ENCODE results near the gene MRPL20. TPM values are rescaled to one million over a fixed set of nuclear protein-coding genes. Genes with fewer than 3 reads are reported as not detected.

MRPL20 gene
- total and polyA plus RNA-seq, 2 donors (not counting 1 experiment from before 2014, with no cell fraction given), result 81.7 to 150 TPM

DNA sequence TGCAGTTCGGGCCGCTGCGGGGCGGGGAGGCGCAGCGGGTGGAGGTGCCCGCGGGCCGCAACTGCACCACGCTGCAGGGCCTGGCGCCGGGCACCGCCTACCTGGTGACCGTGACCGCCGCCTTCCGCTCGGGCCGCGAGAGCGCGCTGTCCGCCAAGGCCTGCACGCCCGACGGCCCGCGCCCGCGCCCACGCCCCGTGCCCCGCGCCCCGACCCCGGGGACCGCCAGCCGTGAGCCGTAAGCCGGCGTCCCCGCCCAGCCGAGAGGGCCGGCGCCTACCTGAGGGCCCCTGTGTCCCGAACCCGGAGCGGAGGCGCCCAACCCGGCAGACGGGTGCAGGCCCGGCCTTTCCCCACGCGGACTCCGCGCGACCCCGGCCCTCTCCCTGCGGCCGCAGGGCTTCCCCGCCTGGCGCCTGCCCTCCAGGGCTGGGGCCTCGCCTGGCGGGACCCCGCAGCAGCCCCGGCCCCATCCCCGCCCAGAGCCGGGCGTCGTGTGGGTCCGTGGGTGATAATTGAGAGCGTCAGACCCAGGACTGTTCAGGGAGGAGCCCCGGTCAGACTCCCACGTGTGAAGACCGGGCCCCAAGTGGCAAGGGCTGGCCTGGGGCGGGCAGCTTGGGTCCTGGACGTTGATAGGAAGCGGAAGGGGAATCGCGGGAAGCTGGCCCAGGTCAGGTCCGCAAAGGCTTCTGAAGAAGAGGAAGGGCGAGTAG, 32.6 kb upstream of the MRPL20 start:
- Histone ChIP-seq H3K4me3 (replicated peaks in 1 of 4; ENCODE audit: control extremely low read depth in 1 of 4, insufficient read depth in 1 of 4, low read depth in 3 of 4, low read length in 4 of 4) (no peak overlapping the region), H3K4me1 (ENCODE audit: control insufficient read depth, extremely low read depth, insufficient read depth, low read length) (peaks cover 4% of the 10 kb centered on the region), H3K9ac (ENCODE audit: insufficient read depth, low read length) (no peak overlapping the region)

GRCh38 chr1:1438531-1439381, 31.7 kb upstream of the MRPL20 start:
- H3K79me2 ChIP-seq (ENCODE audit: control insufficient read depth, insufficient read depth, low read length), result no peaks in the 10 kb centered on the region
- no peak overlapping the region for H3K4me2 ChIP-seq (ENCODE audit: extremely low read depth, insufficient read depth, low read length)
- TF ChIP-seq EZH2 (IDR thresholded peaks at IDR 0.05; ENCODE audit: low read length, missing control alignments), result no peak
- TF ChIP-seq, protein P1, sequence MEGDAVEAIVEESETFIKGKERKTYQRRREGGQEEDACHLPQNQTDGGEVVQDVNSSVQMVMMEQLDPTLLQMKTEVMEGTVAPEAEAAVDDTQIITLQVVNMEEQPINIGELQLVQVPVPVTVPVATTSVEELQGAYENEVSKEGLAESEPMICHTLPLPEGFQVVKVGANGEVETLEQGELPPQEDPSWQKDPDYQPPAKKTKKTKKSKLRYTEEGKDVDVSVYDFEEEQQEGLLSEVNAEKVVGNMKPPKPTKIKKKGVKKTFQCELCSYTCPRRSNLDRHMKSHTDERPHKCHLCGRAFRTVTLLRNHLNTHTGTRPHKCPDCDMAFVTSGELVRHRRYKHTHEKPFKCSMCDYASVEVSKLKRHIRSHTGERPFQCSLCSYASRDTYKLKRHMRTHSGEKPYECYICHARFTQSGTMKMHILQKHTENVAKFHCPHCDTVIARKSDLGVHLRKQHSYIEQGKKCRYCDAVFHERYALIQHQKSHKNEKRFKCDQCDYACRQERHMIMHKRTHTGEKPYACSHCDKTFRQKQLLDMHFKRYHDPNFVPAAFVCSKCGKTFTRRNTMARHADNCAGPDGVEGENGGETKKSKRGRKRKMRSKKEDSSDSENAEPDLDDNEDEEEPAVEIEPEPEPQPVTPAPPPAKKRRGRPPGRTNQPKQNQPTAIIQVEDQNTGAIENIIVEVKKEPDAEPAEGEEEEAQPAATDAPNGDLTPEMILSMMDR (conservative IDR thresholded peaks at IDR 0.05 in 1 of 2, IDR thresholded peaks at IDR 0.05 in 1 of 2; ENCODE audit: low read depth in 1 of 2, low read length in 2 of 2), result no peak
- no peaks in the 10 kb centered on the region for H3K9me3 ChIP-seq (ENCODE audit: control insufficient read depth, insufficient read depth, low read depth, low read length)
- no peaks in the 10 kb centered on the region for H3K27me3 ChIP-seq (ENCODE audit: control insufficient read depth, insufficient read depth, low read length)
- H4K20me1 ChIP-seq (ENCODE audit: control insufficient read depth, extremely low read depth, insufficient read depth, low read length), result no peaks in the 10 kb centered on the region
- H3K36me3 ChIP-seq (ENCODE audit: control insufficient read depth, insufficient read depth, low read length), result no peaks in the 10 kb centered on the region
- no peak for DNase-seq (ENCODE audit: low read depth in 2 of 2)
- H3K4me1 ChIP-seq (ENCODE audit: control insufficient read depth, extremely low read depth, insufficient read depth, low read length), result peaks cover 11% of the 10 kb centered on the region
- H3K27ac ChIP-seq (ENCODE audit: insufficient read depth, low read length), result no peak overlapping the region
- no peak overlapping the region for H2AFZ ChIP-seq (ENCODE audit: low read length)
- no peak overlapping the region for H3K9ac ChIP-seq (ENCODE audit: insufficient read depth, low read length)
- H3K4me3 ChIP-seq (replicated peaks in 1 of 4; ENCODE audit: control extremely low read depth in 1 of 4, insufficient read depth in 1 of 4, low read depth in 3 of 4, low read length in 4 of 4), result no peak overlapping the region

More for the DNA sequence above, 32.6 kb upstream of the MRPL20 start:
- no peaks in the 10 kb centered on the region for H4K20me1 ChIP-seq (ENCODE audit: control insufficient read depth, extremely low read depth, insufficient read depth, low read length)
- no peaks in the 10 kb centered on the region for H3K79me2 ChIP-seq (ENCODE audit: control insufficient read depth, insufficient read depth, low read length)
- no peak for DNase-seq (ENCODE audit: low read depth in 2 of 2)
- TF ChIP-seq, protein P1 (conservative IDR thresholded peaks at IDR 0.05 in 1 of 2, IDR thresholded peaks at IDR 0.05 in 1 of 2; ENCODE audit: low read depth in 1 of 2, low read length in 2 of 2), result no peak
- TF ChIP-seq EZH2 (IDR thresholded peaks at IDR 0.05; ENCODE audit: low read length, missing control alignments), result no peak
- no peaks in the 10 kb centered on the region for H3K9me3 ChIP-seq (ENCODE audit: control insufficient read depth, insufficient read depth, low read depth, low read length)
- no peak overlapping the region for H3K4me2 ChIP-seq (ENCODE audit: extremely low read depth, insufficient read depth, low read length)
- no peak overlapping the region for H3K27ac ChIP-seq (ENCODE audit: insufficient read depth, low read length)
- H3K27me3 ChIP-seq (ENCODE audit: control insufficient read depth, insufficient read depth, low read length), result no peaks in the 10 kb centered on the region
- H3K36me3 ChIP-seq (ENCODE audit: control insufficient read depth, insufficient read depth, low read length), result no peaks in the 10 kb centered on the region
- no peak overlapping the region for H2AFZ ChIP-seq (ENCODE audit: low read length)

GRCh38 chr1:1437904-1438376, 30.8 kb upstream of the MRPL20 start:
- Histone ChIP-seq H3K4me1 (ENCODE audit: control insufficient read depth, extremely low read depth, insufficient read depth, low read length) (peaks cover 15% of the 10 kb centered on the region), H3K9me3 (ENCODE audit: control insufficient read depth, insufficient read depth, low read depth, low read length) (no peaks in the 10 kb centered on the region), H3K79me2 (ENCODE audit: control insufficient read depth, insufficient read depth, low read length) (no peaks in the 10 kb centered on the region), H3K9ac (ENCODE audit: insufficient read depth, low read length) (no peak overlapping the region), H2AFZ (ENCODE audit: low read length) (no peak overlapping the region), H3K27ac (ENCODE audit: insufficient read depth, low read length) (no peak overlapping the region), H4K20me1 (ENCODE audit: control insufficient read depth, extremely low read depth, insufficient read depth, low read length) (no peaks in the 10 kb centered on the region), H3K27me3 (ENCODE audit: control insufficient read depth, insufficient read depth, low read length) (no peaks in the 10 kb centered on the region), H3K36me3 (ENCODE audit: control insufficient read depth, insufficient read depth, low read length) (no peaks in the 10 kb centered on the region), H3K4me3 (replicated peaks in 1 of 4; ENCODE audit: control extremely low read depth in 1 of 4, insufficient read depth in 1 of 4, low read depth in 3 of 4, low read length in 4 of 4) (no peak overlapping the region), H3K4me2 (ENCODE audit: extremely low read depth, insufficient read depth, low read length) (no peak overlapping the region)
- DNase-seq (ENCODE audit: low read depth in 2 of 2), result peak in 1 of 2 donors; percentile 20
- TF ChIP-seq EZH2 (IDR thresholded peaks at IDR 0.05; ENCODE audit: low read length, missing control alignments), result no peak
- TF ChIP-seq, protein P1 (conservative IDR thresholded peaks at IDR 0.05 in 1 of 2, IDR thresholded peaks at IDR 0.05 in 1 of 2; ENCODE audit: low read depth in 1 of 2, low read length in 2 of 2), result no peak

All from fibroblast of lung (primary cell).